ENCODE measurements around the gene SLC12A5.

The SLC12A5 gene

GRCh38 chr20:45998761-45999160 lies 30.3 kb upstream of the SLC12A5 start:
- Mint-ChIP-seq H3K27me3 (peaks cover 14% of the 10 kb centered on the region), H3K4me1 (peaks cover 27% of the 10 kb centered on the region), H3K4me3 (no peak overlapping the region), H3K9me3 (no peaks in the 10 kb centered on the region), H3K27ac (ENCODE audit: low read depth) (no peak overlapping the region), H3K36me3 (ENCODE audit: insufficient read depth) (peaks cover 1% of the 10 kb centered on the region)
- DNase-seq (ENCODE audit: low spot score in 2 of 2) = no peak
- peak; percentile 84 for ATAC-seq (replicated peaks; ENCODE audit: extremely low read depth, poor library complexity, severe bottlenecking)

DNA sequence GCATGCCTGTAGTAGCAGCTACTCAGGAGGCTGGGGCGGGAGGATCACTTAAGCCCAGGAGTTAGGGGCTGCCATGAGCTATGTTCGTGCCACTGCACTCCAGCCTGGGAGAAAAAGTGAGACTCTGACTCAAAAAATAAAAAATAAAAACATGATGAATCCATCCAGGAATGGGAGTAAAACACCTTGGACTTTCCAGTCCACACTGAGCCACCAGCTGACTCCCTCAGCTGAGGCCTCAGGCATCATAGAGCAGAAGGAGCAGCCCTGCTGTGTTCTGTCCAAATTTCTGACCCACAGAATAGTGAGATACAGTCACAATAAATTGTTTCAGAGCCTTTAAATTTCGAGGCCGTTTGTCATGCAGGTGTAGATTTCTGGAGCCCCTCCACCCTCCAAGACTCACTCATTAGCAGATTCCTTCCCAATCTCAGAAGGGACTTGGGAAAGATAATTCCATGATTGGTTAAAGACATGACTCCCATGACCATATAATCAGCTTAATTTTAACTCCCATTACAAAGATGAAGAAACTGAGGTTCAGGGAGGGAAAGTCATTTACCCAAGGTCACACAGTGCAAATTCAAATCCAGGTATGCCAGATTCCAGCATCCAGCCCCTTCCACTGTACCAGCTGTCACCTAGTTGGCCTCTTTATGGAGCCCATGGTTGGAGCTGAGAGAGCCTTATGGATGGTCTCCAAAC lies 29.3 kb upstream of the SLC12A5 start:
- Mint-ChIP-seq H3K4me3 (no peak overlapping the region), H3K36me3 (ENCODE audit: insufficient read depth) (peaks cover 4% of the 10 kb centered on the region), H3K4me1 (peaks cover 36% of the 10 kb centered on the region), H3K9me3 (no peaks in the 10 kb centered on the region), H3K27ac (ENCODE audit: low read depth) (no peak overlapping the region), H3K27me3 (peaks cover 14% of the 10 kb centered on the region)
- DNase-seq (ENCODE audit: low spot score in 2 of 2) (no peak), ATAC-seq (replicated peaks; ENCODE audit: extremely low read depth, poor library complexity, severe bottlenecking) (no peak)

DNA sequence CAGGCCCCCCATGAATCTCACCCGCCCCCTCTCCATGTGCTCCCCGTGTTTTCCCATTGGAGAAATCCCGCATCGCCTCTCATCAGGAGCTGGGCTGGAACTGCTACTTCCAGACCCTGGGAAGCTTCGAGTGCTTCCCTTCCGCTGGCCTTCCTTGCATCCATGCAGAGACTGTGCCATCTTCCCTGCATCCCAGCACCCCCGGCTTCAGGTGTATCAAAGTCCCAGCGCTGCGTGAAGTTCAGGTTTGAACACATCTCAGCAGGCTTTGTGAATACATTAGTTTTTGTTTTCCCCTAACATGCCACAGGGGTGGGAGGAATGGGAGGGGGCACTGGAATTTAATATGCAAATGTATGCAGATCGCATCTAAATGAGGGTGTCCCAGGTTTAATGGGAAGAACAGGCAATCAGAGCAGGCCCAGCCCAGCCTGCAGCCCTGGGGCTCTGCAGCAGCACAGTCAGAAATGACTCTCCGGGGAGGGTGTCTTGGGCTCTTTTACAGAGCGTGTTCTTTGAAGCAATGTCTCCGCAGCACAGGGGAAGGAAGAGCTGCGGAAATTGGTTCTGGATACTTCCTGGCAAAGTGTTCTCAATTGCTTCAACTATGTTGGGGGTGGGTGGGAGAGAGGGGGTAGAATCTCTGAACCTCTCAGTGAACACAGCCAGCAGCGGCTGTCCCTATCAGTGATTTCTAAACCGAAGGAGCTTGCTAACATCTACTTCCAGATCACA lies 28.6 kb upstream of the SLC12A5 start:
- Mint-ChIP-seq H3K27me3 (peaks cover 14% of the 10 kb centered on the region), H3K36me3 (ENCODE audit: insufficient read depth) (peaks cover 4% of the 10 kb centered on the region), H3K4me1 (peaks cover 38% of the 10 kb centered on the region), H3K27ac (ENCODE audit: low read depth) (peak overlapping the region; percentile 57), H3K9me3 (no peaks in the 10 kb centered on the region), H3K4me3 (peak overlapping the region; percentile 35)
- ATAC-seq (replicated peaks; ENCODE audit: extremely low read depth, poor library complexity, severe bottlenecking) (no peak), DNase-seq (ENCODE audit: low spot score in 2 of 2) (no peak)

GRCh38 chr20:46001498-46001897 lies 27.5 kb upstream of the SLC12A5 start:
- DNase-seq (ENCODE audit: low spot score in 2 of 2) (no peak), ATAC-seq (replicated peaks; ENCODE audit: extremely low read depth, poor library complexity, severe bottlenecking) (no peak)
- H3K4me3 Mint-ChIP-seq = no peak overlapping the region
- no peak overlapping the region for H3K27ac Mint-ChIP-seq (ENCODE audit: low read depth)
- H3K27me3 Mint-ChIP-seq = peaks cover 14% of the 10 kb centered on the region
- H3K9me3 Mint-ChIP-seq = no peaks in the 10 kb centered on the region
- peaks cover 48% of the 10 kb centered on the region for H3K4me1 Mint-ChIP-seq
- peaks cover 5% of the 10 kb centered on the region for H3K36me3 Mint-ChIP-seq (ENCODE audit: insufficient read depth)

GRCh38 chr20:46002008-46002407 lies 27.0 kb upstream of the SLC12A5 start:
- DNase-seq (ENCODE audit: low spot score in 2 of 2) (no peak), ATAC-seq (replicated peaks; ENCODE audit: extremely low read depth, poor library complexity, severe bottlenecking) (no peak)
- Mint-ChIP-seq H3K9me3 (no peaks in the 10 kb centered on the region), H3K27ac (ENCODE audit: low read depth) (no peak overlapping the region), H3K4me3 (no peak overlapping the region), H3K36me3 (ENCODE audit: insufficient read depth) (peaks cover 6% of the 10 kb centered on the region), H3K27me3 (peaks cover 10% of the 10 kb centered on the region), H3K4me1 (peaks cover 50% of the 10 kb centered on the region)

DNA sequence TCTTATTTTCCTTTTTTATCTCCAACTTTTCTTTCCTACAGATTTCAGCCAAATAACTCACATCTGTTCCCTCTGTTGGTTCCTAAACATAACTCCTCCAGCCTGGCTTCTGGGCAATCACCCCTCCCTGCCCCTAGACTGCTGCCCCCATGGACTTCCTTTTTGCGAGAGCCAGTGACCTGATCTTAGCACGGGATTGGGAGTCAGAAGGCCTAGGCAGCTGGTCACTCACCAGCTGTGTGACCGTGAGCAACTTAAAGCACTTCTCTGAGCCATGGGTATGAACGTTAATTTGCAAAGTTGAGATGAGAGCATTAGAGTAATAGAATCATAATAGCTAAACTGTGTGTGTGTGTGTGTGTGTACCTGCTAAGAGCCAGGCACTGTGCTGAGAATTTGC lies 24.8 kb upstream of the SLC12A5 start:
- H3K4me3 Mint-ChIP-seq = peak overlapping the region; percentile 71
- ATAC-seq (replicated peaks; ENCODE audit: extremely low read depth, poor library complexity, severe bottlenecking) = no peak
- DNase-seq (ENCODE audit: low spot score in 2 of 2) = no peak
- peaks cover 50% of the 10 kb centered on the region for H3K4me1 Mint-ChIP-seq
- H3K9me3 Mint-ChIP-seq = no peaks in the 10 kb centered on the region
- H3K27ac Mint-ChIP-seq (ENCODE audit: low read depth) = peak overlapping the region; percentile 78
- H3K27me3 Mint-ChIP-seq = peaks cover 8% of the 10 kb centered on the region
- H3K36me3 Mint-ChIP-seq (ENCODE audit: insufficient read depth) = peaks cover 6% of the 10 kb centered on the region

- no peaks in the 10 kb centered on the region for H3K9me3 Mint-ChIP-seq
- peak overlapping the region; percentile 69 for H3K27ac Mint-ChIP-seq (ENCODE audit: low read depth)
- DNase-seq (ENCODE audit: low spot score in 2 of 2) (peak in 1 of 2 donors; percentile 53), ATAC-seq (replicated peaks; ENCODE audit: extremely low read depth, poor library complexity, severe bottlenecking) (peak; percentile 87)
- H3K27me3 Mint-ChIP-seq = peaks cover 16% of the 10 kb centered on the region
- peaks cover 6% of the 10 kb centered on the region for H3K36me3 Mint-ChIP-seq (ENCODE audit: insufficient read depth)
- peaks cover 52% of the 10 kb centered on the region for H3K4me1 Mint-ChIP-seq
- H3K4me3 Mint-ChIP-seq = peak overlapping the region; percentile 71
Measured at GRCh38 chr20:46004889-46005473, 24.0 kb upstream of the SLC12A5 start.

DNA sequence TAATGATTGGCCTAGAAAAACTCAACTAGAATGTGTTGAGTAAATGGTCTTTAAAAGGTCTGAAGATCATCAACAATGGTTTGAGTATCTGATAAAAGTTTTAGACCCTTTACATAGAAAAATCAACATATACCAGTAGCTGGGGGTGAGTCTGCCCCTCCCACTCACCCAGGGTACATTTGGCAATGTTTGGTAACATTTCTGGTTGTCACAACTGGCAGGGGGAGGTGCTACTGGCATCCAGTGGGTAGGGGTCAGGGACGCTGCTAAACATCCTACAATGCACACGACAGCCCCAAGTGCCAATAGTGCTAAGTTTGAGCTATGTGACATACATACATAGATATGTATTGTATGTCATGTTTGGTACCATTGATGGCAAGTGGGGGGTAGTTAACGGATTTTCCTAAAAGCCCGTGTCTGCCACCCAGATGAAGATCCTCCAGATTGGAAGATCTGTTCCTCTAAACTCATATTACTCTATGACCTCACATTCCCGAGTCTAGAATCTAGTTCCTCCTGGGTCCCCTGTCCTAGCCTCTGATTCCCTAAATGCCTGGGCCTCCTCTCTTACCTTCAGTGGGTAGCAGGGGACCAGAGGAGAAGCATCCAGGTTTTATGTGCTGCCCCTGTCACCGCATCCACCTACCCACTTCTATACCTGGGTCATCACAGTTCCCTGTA lies 22.9 kb upstream of the SLC12A5 start:
- Mint-ChIP-seq H3K27ac (ENCODE audit: low read depth) (peak overlapping the region; percentile 69), H3K27me3 (peaks cover 28% of the 10 kb centered on the region), H3K36me3 (ENCODE audit: insufficient read depth) (peaks cover 8% of the 10 kb centered on the region), H3K4me1 (peaks cover 57% of the 10 kb centered on the region), H3K9me3 (no peaks in the 10 kb centered on the region), H3K4me3 (peak overlapping the region; percentile 71)
- no peak for DNase-seq (ENCODE audit: low spot score in 2 of 2)
- ATAC-seq (replicated peaks; ENCODE audit: extremely low read depth, poor library complexity, severe bottlenecking) = no peak

GRCh38 chr20:46006964-46007363 lies 22.1 kb upstream of the SLC12A5 start:
- Mint-ChIP-seq H3K36me3 (ENCODE audit: insufficient read depth) (peaks cover 13% of the 10 kb centered on the region), H3K27me3 (peaks cover 36% of the 10 kb centered on the region), H3K4me1 (peaks cover 65% of the 10 kb centered on the region), H3K27ac (ENCODE audit: low read depth) (no peak overlapping the region), H3K4me3 (no peak overlapping the region), H3K9me3 (no peaks in the 10 kb centered on the region)
- no peak for ATAC-seq (replicated peaks; ENCODE audit: extremely low read depth, poor library complexity, severe bottlenecking)
- DNase-seq (ENCODE audit: low spot score in 2 of 2) = no peak

- Mint-ChIP-seq H3K9me3 (no peaks in the 10 kb centered on the region), H3K27me3 (peaks cover 43% of the 10 kb centered on the region), H3K27ac (ENCODE audit: low read depth) (peak overlapping the region; percentile 56), H3K4me3 (no peak overlapping the region), H3K4me1 (peaks cover 72% of the 10 kb centered on the region), H3K36me3 (ENCODE audit: insufficient read depth) (peaks cover 13% of the 10 kb centered on the region)
- no peak for DNase-seq (ENCODE audit: low spot score in 2 of 2)
- no peak for ATAC-seq (replicated peaks; ENCODE audit: extremely low read depth, poor library complexity, severe bottlenecking)
Measured at GRCh38 chr20:46007671-46008070, 21.3 kb upstream of the SLC12A5 start.

DNA sequence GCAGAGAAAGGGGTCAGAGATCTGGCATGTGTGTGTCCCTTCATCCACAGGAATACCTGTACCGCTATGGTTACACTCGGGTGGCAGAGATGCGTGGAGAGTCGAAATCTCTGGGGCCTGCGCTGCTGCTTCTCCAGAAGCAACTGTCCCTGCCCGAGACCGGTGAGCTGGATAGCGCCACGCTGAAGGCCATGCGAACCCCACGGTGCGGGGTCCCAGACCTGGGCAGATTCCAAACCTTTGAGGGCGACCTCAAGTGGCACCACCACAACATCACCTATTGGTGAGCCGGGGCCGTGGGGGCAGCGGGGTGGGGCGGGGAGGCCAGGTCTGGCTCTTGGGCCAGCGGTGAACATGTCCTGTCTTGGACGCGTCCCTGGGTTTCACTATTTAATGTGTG lies 19.2 kb upstream of the SLC12A5 start:
- H3K27ac Mint-ChIP-seq (ENCODE audit: low read depth) = no peak overlapping the region
- peaks cover 17% of the 10 kb centered on the region for H3K36me3 Mint-ChIP-seq (ENCODE audit: insufficient read depth)
- ATAC-seq (replicated peaks; ENCODE audit: extremely low read depth, poor library complexity, severe bottlenecking) = no peak
- peak overlapping the region; percentile 57 for H3K4me3 Mint-ChIP-seq
- DNase-seq (ENCODE audit: low spot score in 2 of 2) = no peak
- H3K4me1 Mint-ChIP-seq = peaks cover 73% of the 10 kb centered on the region
- no peaks in the 10 kb centered on the region for H3K9me3 Mint-ChIP-seq
- H3K27me3 Mint-ChIP-seq = peaks cover 65% of the 10 kb centered on the region

DNA sequence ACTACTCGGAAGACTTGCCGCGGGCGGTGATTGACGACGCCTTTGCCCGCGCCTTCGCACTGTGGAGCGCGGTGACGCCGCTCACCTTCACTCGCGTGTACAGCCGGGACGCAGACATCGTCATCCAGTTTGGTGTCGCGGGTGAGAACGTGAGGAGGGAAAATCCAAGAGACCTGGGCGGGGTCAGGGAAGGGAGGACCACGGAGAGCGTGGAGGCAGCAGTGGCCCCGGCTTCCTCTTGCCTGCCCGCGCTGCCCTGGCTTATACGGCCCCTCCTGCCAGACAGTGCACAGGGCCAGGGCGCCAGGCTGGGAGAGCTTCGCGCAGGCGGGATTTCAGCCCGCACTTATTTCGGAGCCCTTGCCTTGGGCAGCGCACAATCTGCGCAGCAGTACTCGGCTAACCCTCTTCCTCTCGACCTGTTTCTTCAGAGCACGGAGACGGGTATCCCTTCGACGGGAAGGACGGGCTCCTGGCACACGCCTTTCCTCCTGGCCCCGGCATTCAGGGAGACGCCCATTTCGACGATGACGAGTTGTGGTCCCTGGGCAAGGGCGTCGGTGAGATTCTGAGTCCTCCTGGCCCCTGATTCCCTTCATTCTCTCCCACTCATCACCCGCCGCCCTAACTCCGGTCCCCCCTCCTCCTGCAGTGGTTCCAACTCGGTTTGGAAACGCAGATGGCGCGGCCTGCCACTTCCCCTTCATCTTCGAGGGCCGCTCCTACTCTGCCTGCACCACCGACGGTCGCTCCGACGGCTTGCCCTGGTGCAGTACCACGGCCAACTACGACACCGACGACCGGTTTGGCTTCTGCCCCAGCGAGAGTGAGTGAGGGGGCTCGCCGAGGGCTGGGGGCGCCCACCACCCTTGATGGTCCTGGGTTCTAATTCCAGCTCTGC lies 18.3 kb upstream of the SLC12A5 start:
- Mint-ChIP-seq H3K4me1 (peaks cover 64% of the 10 kb centered on the region), H3K4me3 (peak overlapping the region; percentile 57), H3K9me3 (no peaks in the 10 kb centered on the region), H3K36me3 (ENCODE audit: insufficient read depth) (peaks cover 21% of the 10 kb centered on the region), H3K27ac (ENCODE audit: low read depth) (peak overlapping the region; percentile 59), H3K27me3 (peaks cover 73% of the 10 kb centered on the region)
- ATAC-seq (replicated peaks; ENCODE audit: extremely low read depth, poor library complexity, severe bottlenecking) (peak; percentile 67), DNase-seq (ENCODE audit: low spot score in 2 of 2) (peak; percentile 37 to 59)
